Endothelial cell of umbilical vein (primary cell): Measurements from ENCODE around the gene GBE1. TPM values are rescaled to one million over a fixed set of nuclear protein-coding genes. Genes with fewer than 3 reads are reported as not detected.

Source experiments
- BruUV-seq: library from RNA; stranded (reverse); fragments of 400-500 nt; replicated peaks from 2 replicates; lab custom pipeline; 2021; lab: Mats Ljungman, UMichigan
- CTCF ChIA-PET: fragments of 300-600, 350-600 bp; sonication (Branson Sonifier 250); formaldehyde crosslinking; loops from one replicate; lab custom pipeline; 2021; ENCODE audit warnings: antibody characterized with exemption, inconsistent platforms; lab: Charles Lee
- POLR2A ChIA-PET: fragments of 300-600, 350-600 bp; sonication (Branson Sonifier 250); formaldehyde crosslinking; loops from one replicate; lab custom pipeline; 2021; ENCODE audit warnings: antibody characterized with exemption, inconsistent platforms; lab: Charles Lee
- DNase-seq: peaks from one replicate; pipeline ENCODE4 v3.0.0-alpha.2; 2011; ENCODE audit warnings: low read depth, low spot score
- FAIRE-seq: peaks from 2 replicates; lab custom pipeline; 2011; peaks lifted over from hg19 to GRCh38; lab: Jason Lieb, UNC
- H2AFZ ChIP-seq: 2 replicates; pipeline ENCODE4 v1.6.0; 2012; ENCODE audit warnings: low read depth, low read length, control low read depth, inconsistent platforms
- H3K27ac ChIP-seq: 2 replicates; pipeline ENCODE4 v1.5.1; 2011; ENCODE audit warnings: low read depth, mild to moderate bottlenecking, control low read depth, low read length, moderate library complexity; ENCODE audit not compliant: insufficient read depth
- H3K27me3 ChIP-seq, 2 experiments: 2 replicates each; pipeline versions ENCODE4 v1.6.0 to v1.6.1; 2011; ENCODE audit warnings: low read length in 2 of 2, mixed read lengths in 1 of 2; ENCODE audit not compliant: control insufficient read depth in 2 of 2, insufficient read depth in 2 of 2
- H3K36me3 ChIP-seq, 2 experiments: 2 replicates in 1 of 2; 3 replicates in 1 of 2; pipeline ENCODE4 v1.5.1; 2011; ENCODE audit warnings: low read length in 2 of 2, mild to moderate bottlenecking in 1 of 2, moderate library complexity in 1 of 2; ENCODE audit not compliant: control insufficient read depth in 2 of 2, insufficient read depth in 2 of 2; ENCODE audit errors: extremely low read depth in 1 of 2
- H3K4me1 ChIP-seq: 3 replicates; pipeline ENCODE4 v1.5.1; 2011; ENCODE audit warnings: mild to moderate bottlenecking, low read length; ENCODE audit not compliant: control insufficient read depth, insufficient read depth; ENCODE audit errors: extremely low read depth
- H3K4me2 ChIP-seq: 2 replicates; pipeline ENCODE4 v1.6.1; 2011; ENCODE audit warnings: low read length, control low read depth, mixed read lengths; ENCODE audit not compliant: insufficient read depth
- H3K4me3 ChIP-seq, 3 experiments: fragments of 200-600 bp in 1 of 3; sonication (generic), shearing (Covaris generic) in 1 of 3; replicated peaks in 1 of 3; 2 replicates each; pipeline ENCODE4 v1.5.1; 2011 to 2016; ENCODE audit warnings: control low read depth in 3 of 3, low read length in 3 of 3, mild to moderate bottlenecking in 2 of 3, inconsistent platforms in 1 of 3, low read depth in 1 of 3, moderate library complexity in 1 of 3; ENCODE audit not compliant: insufficient read depth in 1 of 3
- H3K79me2 ChIP-seq: 2 replicates; pipeline ENCODE4 v1.6.0; 2012; ENCODE audit warnings: low read length, inconsistent platforms; ENCODE audit not compliant: control insufficient read depth, insufficient read depth
- H3K9ac ChIP-seq: replicated peaks from 2 replicates; pipeline ENCODE3; 2011; ENCODE audit warnings: low read length, control low read depth; ENCODE audit not compliant: insufficient read depth; ENCODE audit errors: extremely low read depth
- H3K9me1 ChIP-seq: replicated peaks from 3 replicates; pipeline ENCODE4 v1.6.0; 2011; ENCODE audit warnings: mild to moderate bottlenecking, low read length; ENCODE audit not compliant: control insufficient read depth, insufficient read depth; ENCODE audit errors: extremely low read depth
- H3K9me3 ChIP-seq: replicated peaks from 2 replicates; pipeline ENCODE4 v1.5.1; 2012; ENCODE audit warnings: low read length, inconsistent platforms; ENCODE audit not compliant: control insufficient read depth, insufficient read depth
- H4K20me1 ChIP-seq: replicated peaks from 2 replicates; pipeline ENCODE3; 2011; ENCODE audit warnings: mild to moderate bottlenecking, low read length; ENCODE audit not compliant: control insufficient read depth, insufficient read depth; ENCODE audit errors: extremely low read depth
- EZH2 ChIP-seq: IDR thresholded peaks from 2 replicates; pipeline ENCODE4 v1.6.1; 2012; ENCODE audit warnings: borderline replicate concordance, low read depth, mild to moderate bottlenecking, moderate library complexity, low read length, inconsistent platforms; ENCODE audit not compliant: severe bottlenecking
- FOS ChIP-seq: IDR thresholded peaks from 2 replicates; pipeline ENCODE4 v1.6.1; 2011; ENCODE audit warnings: mild to moderate bottlenecking, low read length, moderate library complexity, borderline replicate concordance; ENCODE audit not compliant: insufficient read depth
- GATA2 ChIP-seq: IDR thresholded peaks from 2 replicates; pipeline ENCODE4 v1.7.0; 2011; ENCODE audit warnings: low read depth, mild to moderate bottlenecking, moderate library complexity, mixed read lengths, low read length; ENCODE audit not compliant: insufficient read length, insufficient read depth
- JUN ChIP-seq: IDR thresholded peaks from 2 replicates; pipeline ENCODE4 v1.6.1; 2011; ENCODE audit warnings: borderline replicate concordance, low read depth; ENCODE audit not compliant: insufficient read length, insufficient read depth
- MYC ChIP-seq: IDR thresholded peaks from one replicate; pipeline ENCODE4 v1.6.1; 2011; ENCODE audit warnings: mild to moderate bottlenecking, low read depth, low read length
- POLR2A ChIP-seq: IDR thresholded peaks from 2 replicates; pipeline ENCODE4 v1.6.1; 2012; ENCODE audit warnings: low read depth, mild to moderate bottlenecking, control low read depth, low read length
- POLR2AphosphoS5 ChIP-seq: IDR thresholded peaks from 2 replicates; pipeline ENCODE4 v1.6.1; 2012; ENCODE audit warnings: low read depth, mild to moderate bottlenecking, control low read depth, low read length, moderate library complexity; ENCODE audit not compliant: insufficient read depth
- dilution Hi-C: fragments of 300-500 bp; cut with MboI; formaldehyde crosslinking; loops from one replicate; pipeline ENCODE4 v1.15.0; 2019; ENCODE audit warnings: low sequenced_read_pairs; ENCODE audit not compliant: extremely low pct_ligation_motif_present
- intact Hi-C: fragments of 100-400 bp; cut with micrococcal nuclease; formaldehyde crosslinking; loops from one replicate; pipeline ENCODE4 v1.10.0; 2022
- polyA plus RNA-seq, 4 experiments: library from polyadenylated mRNA; depleted of rRNA in 3 of 4; stranded (reverse) in 3 of 4; unstranded in 1 of 4; fragments of >200 nt; gene quantifications; 2 replicates each; pipeline versions ENCODE4 v1.2.1 to v1.2.3, GENCODE V29; 2011 to 2012; ENCODE audit warnings: missing spikeins in 1 of 4
- total RNA-seq: library from RNA; stranded (reverse); gene quantifications from 2 replicates; pipeline ENCODE4 v1.2.3, GENCODE V29; 2021
- TF ChIP-seq, protein P1 (sequence below): IDR thresholded peaks from 2 replicates; pipeline ENCODE4 v1.6.1; 2011; ENCODE audit not compliant: insufficient read depth, insufficient read length
- TF ChIP-seq, protein P2 (sequence below), 2 donors: IDR thresholded peaks; 1 replicate in 1 of 2; 2 replicates in 1 of 2; pipeline ENCODE4 v1.5.1; 2011; ENCODE audit warnings: low read length in 2 of 2, mild to moderate bottlenecking in 2 of 2, moderate library complexity in 2 of 2, control low read depth in 1 of 2, inconsistent platforms in 1 of 2, low read depth in 1 of 2; ENCODE audit not compliant: insufficient read depth in 1 of 2; ENCODE audit errors: extremely low read depth in 1 of 2

The GBE1 gene
- total and polyA plus RNA-seq, 2 donors (not counting 3 experiments of a cell fraction or from before 2014, with no cell fraction given), result 35.9 to 110 TPM

DNA sequence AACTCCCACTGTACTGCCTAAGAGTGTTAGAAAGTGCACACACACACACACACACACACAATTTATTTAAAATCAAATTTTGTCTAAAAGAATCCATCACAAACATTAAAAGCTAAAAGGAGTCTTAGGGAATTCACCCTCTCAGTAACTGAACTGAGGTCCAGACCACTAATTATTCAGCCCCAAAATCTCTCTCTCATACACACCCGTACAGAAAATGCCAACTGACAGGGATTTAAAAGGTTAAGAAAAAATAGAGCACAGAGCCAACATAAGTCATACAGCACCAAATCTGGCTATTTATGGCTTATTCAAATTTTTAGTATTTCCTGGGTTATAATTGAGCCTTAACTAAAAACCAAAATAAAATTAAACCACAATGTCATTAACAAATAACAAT lies 20.7 kb downstream of the GBE1 start:
- CTCF ChIA-PET, result no interaction called here
- intact Hi-C loops, result loop anchor here (5.0 kb wide), 1 partner anchor 73 kb away; no protein-coding TSS in a partner anchor
- dilution Hi-C loops, result no loop called here
- no peak overlapping the region for H3K4me2 ChIP-seq
- peaks cover 43% of the 10 kb centered on the region for H3K4me1 ChIP-seq
- H3K36me3 ChIP-seq, result no peaks in the 10 kb centered on the region
- H3K4me3 ChIP-seq, result no peak overlapping the region
- peaks cover 51% of the 10 kb centered on the region for H3K79me2 ChIP-seq
- no peaks in the 10 kb centered on the region for H3K9me3 ChIP-seq
- no peaks in the 10 kb centered on the region for H3K9me1 ChIP-seq
- DNase-seq, result no peak
- BruUV-seq, result no TSS peak
- no peak overlapping the region for H2AFZ ChIP-seq
- no peaks in the 10 kb centered on the region for H3K27me3 ChIP-seq
- POLR2A ChIA-PET, result no interaction called here
- no peak overlapping the region for H3K9ac ChIP-seq
- H4K20me1 ChIP-seq, result no peaks in the 10 kb centered on the region
- FAIRE-seq, result no peak
- TF ChIP-seq POLR2AphosphoS5, result no peak
- TF ChIP-seq GATA2, result no peak
- TF ChIP-seq POLR2A, result no peak
- TF ChIP-seq, protein P1, sequence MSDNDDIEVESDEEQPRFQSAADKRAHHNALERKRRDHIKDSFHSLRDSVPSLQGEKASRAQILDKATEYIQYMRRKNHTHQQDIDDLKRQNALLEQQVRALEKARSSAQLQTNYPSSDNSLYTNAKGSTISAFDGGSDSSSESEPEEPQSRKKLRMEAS, result no peak
- TF ChIP-seq JUN, result no peak
- TF ChIP-seq MYC, result no peak
- no peak for TF ChIP-seq EZH2
- no peak for TF ChIP-seq FOS
- TF ChIP-seq, protein P2, sequence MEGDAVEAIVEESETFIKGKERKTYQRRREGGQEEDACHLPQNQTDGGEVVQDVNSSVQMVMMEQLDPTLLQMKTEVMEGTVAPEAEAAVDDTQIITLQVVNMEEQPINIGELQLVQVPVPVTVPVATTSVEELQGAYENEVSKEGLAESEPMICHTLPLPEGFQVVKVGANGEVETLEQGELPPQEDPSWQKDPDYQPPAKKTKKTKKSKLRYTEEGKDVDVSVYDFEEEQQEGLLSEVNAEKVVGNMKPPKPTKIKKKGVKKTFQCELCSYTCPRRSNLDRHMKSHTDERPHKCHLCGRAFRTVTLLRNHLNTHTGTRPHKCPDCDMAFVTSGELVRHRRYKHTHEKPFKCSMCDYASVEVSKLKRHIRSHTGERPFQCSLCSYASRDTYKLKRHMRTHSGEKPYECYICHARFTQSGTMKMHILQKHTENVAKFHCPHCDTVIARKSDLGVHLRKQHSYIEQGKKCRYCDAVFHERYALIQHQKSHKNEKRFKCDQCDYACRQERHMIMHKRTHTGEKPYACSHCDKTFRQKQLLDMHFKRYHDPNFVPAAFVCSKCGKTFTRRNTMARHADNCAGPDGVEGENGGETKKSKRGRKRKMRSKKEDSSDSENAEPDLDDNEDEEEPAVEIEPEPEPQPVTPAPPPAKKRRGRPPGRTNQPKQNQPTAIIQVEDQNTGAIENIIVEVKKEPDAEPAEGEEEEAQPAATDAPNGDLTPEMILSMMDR (IDR thresholded peaks at IDR 0.05; ENCODE audit: extremely low read depth in 1 of 2, insufficient read depth in 1 of 2, low read depth in 1 of 2, low read length in 2 of 2), result no peak
- peak overlapping the region; percentile 26 for H3K27ac ChIP-seq
